C4-2B (cell line): Measurements from ENCODE around the gene DPH5.

Experiments
- ZFX ChIP-seq: fragments of 450-650 bp; IDR thresholded peaks from 2 replicates; pipeline ENCODE4 v1.6.1; 2017
- TF ChIP-seq, protein P1 (sequence below): fragments of 450-650 bp; conservative IDR thresholded peaks from 2 replicates; pipeline ENCODE4 v1.5.1; 2017; ENCODE audit warnings: mild to moderate bottlenecking

DNA sequence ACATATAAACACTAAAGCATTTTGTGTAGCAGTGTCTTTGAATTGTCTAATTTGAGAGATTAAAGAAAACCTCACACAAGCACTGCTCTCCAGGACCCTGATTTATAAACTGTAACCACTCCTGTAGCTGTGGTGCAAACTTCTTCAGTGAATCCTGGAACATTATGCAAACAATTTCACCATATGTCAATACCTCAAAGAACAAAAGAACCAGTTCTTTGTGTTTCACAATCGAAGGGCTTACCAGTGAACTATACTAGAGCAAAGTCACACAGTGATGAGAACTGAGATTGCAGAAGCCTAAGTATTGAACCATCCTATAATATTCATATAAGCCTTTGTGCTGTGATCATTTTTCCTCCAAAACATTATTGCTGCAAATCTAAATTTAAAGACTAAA lies 21.5 kb downstream of the DPH5 start:
- TF ChIP-seq ZFX = no peak
- TF ChIP-seq, protein P1, sequence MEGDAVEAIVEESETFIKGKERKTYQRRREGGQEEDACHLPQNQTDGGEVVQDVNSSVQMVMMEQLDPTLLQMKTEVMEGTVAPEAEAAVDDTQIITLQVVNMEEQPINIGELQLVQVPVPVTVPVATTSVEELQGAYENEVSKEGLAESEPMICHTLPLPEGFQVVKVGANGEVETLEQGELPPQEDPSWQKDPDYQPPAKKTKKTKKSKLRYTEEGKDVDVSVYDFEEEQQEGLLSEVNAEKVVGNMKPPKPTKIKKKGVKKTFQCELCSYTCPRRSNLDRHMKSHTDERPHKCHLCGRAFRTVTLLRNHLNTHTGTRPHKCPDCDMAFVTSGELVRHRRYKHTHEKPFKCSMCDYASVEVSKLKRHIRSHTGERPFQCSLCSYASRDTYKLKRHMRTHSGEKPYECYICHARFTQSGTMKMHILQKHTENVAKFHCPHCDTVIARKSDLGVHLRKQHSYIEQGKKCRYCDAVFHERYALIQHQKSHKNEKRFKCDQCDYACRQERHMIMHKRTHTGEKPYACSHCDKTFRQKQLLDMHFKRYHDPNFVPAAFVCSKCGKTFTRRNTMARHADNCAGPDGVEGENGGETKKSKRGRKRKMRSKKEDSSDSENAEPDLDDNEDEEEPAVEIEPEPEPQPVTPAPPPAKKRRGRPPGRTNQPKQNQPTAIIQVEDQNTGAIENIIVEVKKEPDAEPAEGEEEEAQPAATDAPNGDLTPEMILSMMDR = no peak
